ENCODE data around the gene SMIM28. TPM values are rescaled to one million over a fixed set of nuclear protein-coding genes. Genes with fewer than 3 reads are reported as not detected.
"Not testable (repeated sequence)": the region's sequence is repeated elsewhere in the genome, so short reads cannot be mapped to it uniquely, and the experiment has no call there.

Gene SMIM28
- total RNA-seq, 2 donors from 2014 or later: not detected

GRCh38 chr6:138346302-138347195 lies 31.2 kb upstream of the SMIM28 start:
- DNase-seq (no peak), ATAC-seq (no peak)
- H3K4me3 Mint-ChIP-seq: no peak overlapping the region
- H3K27me3 Mint-ChIP-seq: peaks cover 18% of the 10 kb centered on the region
- H3K9me3 ChIP-seq (ENCODE audit: control insufficient read depth, low read length, poor library complexity, severe bottlenecking): no peaks in the 10 kb centered on the region
- peaks cover 2% of the 10 kb centered on the region for H3K36me3 Mint-ChIP-seq (ENCODE audit: low read depth)
- H3K27ac Mint-ChIP-seq: no peak overlapping the region
- H3K4me1 Mint-ChIP-seq: peaks cover 3% of the 10 kb centered on the region

- ATAC-seq (no peak), DNase-seq (no peak)
- Mint-ChIP-seq H3K4me1 (peaks cover 3% of the 10 kb centered on the region), H3K4me3 (no peak overlapping the region), H3K36me3 (ENCODE audit: low read depth) (peaks cover 2% of the 10 kb centered on the region), H3K27ac (no peak overlapping the region), H3K27me3 (peaks cover 27% of the 10 kb centered on the region)
- H3K9me3 ChIP-seq (ENCODE audit: control insufficient read depth, low read length, poor library complexity, severe bottlenecking): no peaks in the 10 kb centered on the region
Observed at GRCh38 chr6:138347864-138348263, 29.8 kb upstream of the SMIM28 start.

GRCh38 chr6:138349891-138350290 lies 27.8 kb upstream of the SMIM28 start:
- H3K9me3 ChIP-seq (ENCODE audit: control insufficient read depth, low read length, poor library complexity, severe bottlenecking): no peaks in the 10 kb centered on the region
- H3K4me3 Mint-ChIP-seq: no peak overlapping the region
- no peaks in the 10 kb centered on the region for H3K36me3 Mint-ChIP-seq (ENCODE audit: low read depth)
- H3K27me3 Mint-ChIP-seq: peaks cover 33% of the 10 kb centered on the region
- H3K27ac Mint-ChIP-seq: no peak overlapping the region
- no peak for ATAC-seq
- peaks cover 3% of the 10 kb centered on the region for H3K4me1 Mint-ChIP-seq
- no peak for DNase-seq

GRCh38 chr6:138357928-138358327 lies 19.8 kb upstream of the SMIM28 start:
- no peak for DNase-seq
- no peaks in the 10 kb centered on the region for H3K9me3 ChIP-seq (ENCODE audit: control insufficient read depth, low read length, poor library complexity, severe bottlenecking)
- peaks cover 29% of the 10 kb centered on the region for H3K27me3 Mint-ChIP-seq
- no peak for ATAC-seq
- no peak overlapping the region for H3K4me3 Mint-ChIP-seq
- H3K4me1 Mint-ChIP-seq: no peaks in the 10 kb centered on the region
- H3K36me3 Mint-ChIP-seq (ENCODE audit: low read depth): no peaks in the 10 kb centered on the region
- H3K27ac Mint-ChIP-seq: no peak overlapping the region

GRCh38 chr6:138368684-138369083 lies 9.0 kb upstream of the SMIM28 start:
- H3K4me3 Mint-ChIP-seq; H3K9me3 ChIP-seq (ENCODE audit: control insufficient read depth, low read length, poor library complexity, severe bottlenecking); H3K36me3 Mint-ChIP-seq (ENCODE audit: low read depth); ATAC-seq; H3K27ac Mint-ChIP-seq; DNase-seq; H3K4me1 Mint-ChIP-seq: not testable (repeated sequence)
- peaks cover 31% of the 10 kb centered on the region for H3K27me3 Mint-ChIP-seq

GRCh38 chr6:138370631-138371451 lies 6.9 kb upstream of the SMIM28 start:
- peaks cover 17% of the 10 kb centered on the region for H3K27me3 Mint-ChIP-seq
- DNase-seq: no peak
- H3K4me1 Mint-ChIP-seq: no peaks in the 10 kb centered on the region
- no peak overlapping the region for H3K4me3 Mint-ChIP-seq
- H3K36me3 Mint-ChIP-seq (ENCODE audit: low read depth): peaks cover 5% of the 10 kb centered on the region
- H3K27ac Mint-ChIP-seq: no peak overlapping the region
- no peaks in the 10 kb centered on the region for H3K9me3 ChIP-seq (ENCODE audit: control insufficient read depth, low read length, poor library complexity, severe bottlenecking)
- no peak for ATAC-seq

GRCh38 chr6:138371452-138371711 lies 6.3 kb upstream of the SMIM28 start:
- Mint-ChIP-seq H3K27me3 (peaks cover 17% of the 10 kb centered on the region), H3K36me3 (ENCODE audit: low read depth) (peaks cover 5% of the 10 kb centered on the region), H3K4me3 (no peak overlapping the region), H3K27ac (peak overlapping the region; percentile 61), H3K4me1 (no peaks in the 10 kb centered on the region)
- no peak for DNase-seq
- ATAC-seq: no peak
- H3K9me3 ChIP-seq (ENCODE audit: control insufficient read depth, low read length, poor library complexity, severe bottlenecking): no peaks in the 10 kb centered on the region

- no peaks in the 10 kb centered on the region for H3K9me3 ChIP-seq (ENCODE audit: control insufficient read depth, low read length, poor library complexity, severe bottlenecking)
- H3K27ac Mint-ChIP-seq: peak overlapping the region; percentile 61
- no peak overlapping the region for H3K4me3 Mint-ChIP-seq
- peaks cover 5% of the 10 kb centered on the region for H3K36me3 Mint-ChIP-seq (ENCODE audit: low read depth)
- ATAC-seq: no peak
- DNase-seq: no peak
- no peaks in the 10 kb centered on the region for H3K4me1 Mint-ChIP-seq
- peaks cover 17% of the 10 kb centered on the region for H3K27me3 Mint-ChIP-seq
Observed at GRCh38 chr6:138371720-138372119, 6.0 kb upstream of the SMIM28 start.

GRCh38 chr6:138372711-138373463 lies 4.8 kb upstream of the SMIM28 start:
- H3K4me3 Mint-ChIP-seq: no peak overlapping the region
- peaks cover 5% of the 10 kb centered on the region for H3K36me3 Mint-ChIP-seq (ENCODE audit: low read depth)
- no peaks in the 10 kb centered on the region for H3K4me1 Mint-ChIP-seq
- DNase-seq: no peak
- peaks cover 17% of the 10 kb centered on the region for H3K27me3 Mint-ChIP-seq
- peak overlapping the region; percentile 61 for H3K27ac Mint-ChIP-seq
- no peaks in the 10 kb centered on the region for H3K9me3 ChIP-seq (ENCODE audit: control insufficient read depth, low read length, poor library complexity, severe bottlenecking)
- ATAC-seq: peak; percentile 53

- DNase-seq (no peak), ATAC-seq (no peak)
- H3K4me3 Mint-ChIP-seq: no peak overlapping the region
- H3K36me3 Mint-ChIP-seq (ENCODE audit: low read depth): peaks cover 5% of the 10 kb centered on the region
- H3K27me3 Mint-ChIP-seq: peaks cover 17% of the 10 kb centered on the region
- no peaks in the 10 kb centered on the region for H3K9me3 ChIP-seq (ENCODE audit: control insufficient read depth, low read length, poor library complexity, severe bottlenecking)
- no peak overlapping the region for H3K27ac Mint-ChIP-seq
- no peaks in the 10 kb centered on the region for H3K4me1 Mint-ChIP-seq
Observed at GRCh38 chr6:138374230-138374629, 3.5 kb upstream of the SMIM28 start.

- H3K9me3 ChIP-seq (ENCODE audit: control insufficient read depth, low read length, poor library complexity, severe bottlenecking): no peaks in the 10 kb centered on the region
- Mint-ChIP-seq H3K27ac (no peak overlapping the region), H3K36me3 (ENCODE audit: low read depth) (peaks cover 5% of the 10 kb centered on the region), H3K4me1 (no peaks in the 10 kb centered on the region), H3K4me3 (no peak overlapping the region), H3K27me3 (peaks cover 16% of the 10 kb centered on the region)
- ATAC-seq (no peak), DNase-seq (no peak)
Observed at GRCh38 chr6:138374815-138375214, 2.9 kb upstream of the SMIM28 start.

GRCh38 chr6:138377042-138377441 lies 663 bp upstream of the SMIM28 start:
- H3K27ac Mint-ChIP-seq: no peak overlapping the region
- no peaks in the 10 kb centered on the region for H3K9me3 ChIP-seq (ENCODE audit: control insufficient read depth, low read length, poor library complexity, severe bottlenecking)

GRCh38 chr6:138378463-138378862 lies 758 bp downstream of the SMIM28 start:
- Mint-ChIP-seq H3K4me3 (no peak overlapping the region), H3K27me3 (peaks cover 7% of the 10 kb centered on the region), H3K27ac (no peak overlapping the region), H3K36me3 (ENCODE audit: low read depth) (peaks cover 5% of the 10 kb centered on the region), H3K4me1 (no peaks in the 10 kb centered on the region)
- DNase-seq: no peak
- no peak for ATAC-seq
- H3K9me3 ChIP-seq (ENCODE audit: control insufficient read depth, low read length, poor library complexity, severe bottlenecking): no peaks in the 10 kb centered on the region

More at GRCh38 chr6:138377042-138377441, 663 bp upstream of the SMIM28 start:
- peaks cover under 1% of the 10 kb centered on the region for H3K27me3 Mint-ChIP-seq
- no peak for ATAC-seq
- H3K4me1 Mint-ChIP-seq: no peaks in the 10 kb centered on the region
- no peak overlapping the region for H3K4me3 Mint-ChIP-seq
- no peak for DNase-seq
- peaks cover 5% of the 10 kb centered on the region for H3K36me3 Mint-ChIP-seq (ENCODE audit: low read depth)

Data from T-helper 17 cell (primary cell).